Stimulated activated CD4-positive, alpha-beta T cell treated with anti-CD3 and anti-CD28 coated beads, Interleukin-12 subunit alpha, Interleukin-12 subunit beta, amount 100 ng/mL, for 48 hours (primary cell): ENCODE data around the gene BACH2.

Source experiments
- DNase-seq, 3 donors: peaks; one replicate each; pipeline ENCODE4 v3.0.0-alpha.2; 2020; ENCODE audit warnings: low read depth in 2 of 3, low spot score in 1 of 3

The BACH2 gene

DNA sequence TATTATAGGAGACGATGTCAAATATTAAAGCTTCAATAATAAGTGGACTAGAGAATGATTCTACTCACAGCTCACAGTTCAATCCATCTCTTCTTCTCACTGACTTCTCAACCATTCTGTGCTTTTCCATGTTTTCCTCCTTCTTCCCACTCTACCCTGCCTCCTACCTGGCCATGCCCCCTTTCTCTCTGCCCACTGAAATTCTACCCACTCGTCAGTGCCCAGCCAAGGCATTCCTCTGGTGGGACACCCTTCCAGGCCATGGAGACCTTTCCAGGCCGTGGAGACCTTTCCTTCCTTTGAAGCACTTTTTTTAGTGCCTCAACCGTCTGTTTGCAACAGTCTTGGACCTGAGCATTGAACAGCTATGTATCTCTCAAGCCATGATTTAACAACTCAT lies 18.5 kb downstream of the BACH2 start:
- DNase-seq, result no peak

DNA sequence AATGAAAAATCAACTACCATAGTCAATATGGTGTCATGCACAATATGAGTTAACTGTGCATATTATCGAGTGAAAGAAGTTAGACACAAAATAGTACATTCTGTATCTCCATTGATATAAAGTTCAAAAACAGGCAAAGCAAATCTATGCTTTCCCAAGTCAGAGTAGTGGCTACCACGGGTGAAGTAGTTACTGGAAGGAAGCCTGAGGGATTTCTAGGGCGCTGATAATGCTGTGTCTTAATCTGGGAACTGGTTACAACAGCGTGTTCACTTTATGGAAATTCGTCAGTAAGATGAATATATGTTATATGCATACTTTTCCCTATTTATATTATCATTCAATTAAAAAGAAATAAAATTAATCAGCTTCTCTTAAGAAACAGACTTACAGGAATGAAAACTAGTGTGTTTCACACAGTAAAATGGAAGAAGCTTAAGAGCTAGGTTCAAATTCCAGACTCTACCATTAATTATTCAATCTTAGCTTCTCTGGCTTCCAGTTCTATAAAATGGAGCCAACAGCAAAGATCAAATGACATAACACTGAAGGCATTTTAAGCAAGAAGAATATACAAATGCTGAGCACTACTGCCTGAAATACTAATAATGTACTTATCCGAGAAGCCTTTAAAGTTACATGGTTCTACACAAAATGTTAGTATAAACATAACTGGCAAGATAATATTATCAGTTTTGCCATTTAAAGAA lies 19.2 kb downstream of the BACH2 start:
- DNase-seq, result no peak

DNA sequence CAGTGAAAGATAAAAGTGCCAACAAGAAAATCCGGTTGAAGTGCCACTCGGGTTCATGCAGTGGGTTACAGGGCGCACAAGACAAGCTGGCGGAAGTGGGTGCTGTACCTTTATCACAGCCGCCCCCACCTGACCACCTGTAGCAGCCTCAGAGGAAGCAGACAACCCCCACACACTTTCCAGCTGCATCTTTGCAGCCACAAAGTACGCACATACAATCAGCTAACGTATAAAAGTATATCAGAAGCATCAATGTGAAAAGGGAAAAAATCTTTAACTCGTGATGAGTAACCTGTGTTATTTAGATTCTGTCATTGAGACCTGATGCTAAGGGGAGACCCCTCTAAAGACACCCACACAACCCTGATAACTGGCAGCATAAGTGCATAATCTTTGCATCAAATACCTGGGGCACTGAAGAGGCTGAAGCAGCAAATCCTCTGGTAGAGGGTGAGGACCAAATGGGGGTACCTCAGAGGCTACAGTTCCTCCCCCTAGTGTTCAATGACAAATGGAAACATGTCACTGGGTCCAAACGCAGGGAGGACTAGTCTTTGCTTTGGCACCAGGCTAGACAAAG lies 22.1 kb downstream of the BACH2 start:
- peak; percentile 81 to 90 (median 84) for DNase-seq

DNA sequence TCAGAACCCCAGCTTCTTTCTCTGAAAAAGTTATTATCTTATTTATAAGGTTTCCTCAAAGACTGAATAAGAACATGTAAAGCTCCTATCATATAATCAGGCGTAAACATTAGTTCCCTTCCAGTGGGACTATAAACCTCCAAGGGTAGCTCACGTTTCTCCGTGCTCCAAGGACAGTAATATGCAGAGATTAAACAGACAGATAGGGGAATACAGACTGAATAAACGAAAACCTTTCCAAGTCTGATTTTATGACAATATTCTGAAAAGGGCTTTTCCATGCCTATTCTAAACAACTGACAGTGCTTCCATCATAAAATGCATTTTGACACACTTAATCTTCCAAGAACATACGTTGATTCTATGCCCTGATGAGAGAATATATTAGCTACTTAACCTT lies 22.8 kb downstream of the BACH2 start:
- DNase-seq, result no peak

DNA sequence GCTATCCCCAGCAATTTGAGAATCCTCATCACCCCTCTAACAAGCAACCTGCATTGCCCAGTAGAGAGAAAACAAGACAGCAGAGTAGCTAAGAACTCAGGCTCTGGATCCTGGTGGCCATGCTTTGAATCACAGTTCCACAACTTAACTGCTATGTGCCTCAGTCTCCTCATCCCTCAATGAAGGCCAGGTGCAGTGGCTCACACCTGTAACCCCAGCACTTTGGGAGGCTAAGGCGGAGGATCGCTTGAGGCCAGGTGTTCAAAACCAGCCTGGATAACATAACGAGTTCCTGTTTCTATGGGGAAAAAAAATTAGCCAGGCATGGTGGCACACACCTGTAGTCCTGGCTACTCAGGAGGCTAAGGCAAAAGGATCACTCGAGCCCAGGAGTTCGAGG lies 23.7 kb downstream of the BACH2 start:
- DNase-seq, result no peak

DNA sequence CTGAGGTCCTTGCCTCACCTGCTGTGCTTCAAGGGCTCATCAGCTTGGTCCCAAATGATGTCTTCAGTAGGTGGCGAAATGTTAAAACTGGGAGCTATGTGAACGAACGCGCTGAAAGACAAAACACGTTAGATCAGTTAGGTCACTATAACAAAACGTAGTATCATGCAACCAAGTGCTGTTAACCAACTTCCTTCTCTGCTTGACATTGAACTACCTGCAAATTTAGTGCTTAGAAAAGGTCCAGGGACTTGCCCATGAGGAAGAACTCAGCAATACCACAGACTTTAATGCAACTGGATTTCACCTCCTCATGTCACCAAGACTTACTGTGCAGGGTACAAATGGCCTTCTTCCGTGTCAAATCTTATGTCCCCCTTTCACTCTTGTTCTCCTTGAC lies 24.8 kb downstream of the BACH2 start:
- no peak for DNase-seq

DNA sequence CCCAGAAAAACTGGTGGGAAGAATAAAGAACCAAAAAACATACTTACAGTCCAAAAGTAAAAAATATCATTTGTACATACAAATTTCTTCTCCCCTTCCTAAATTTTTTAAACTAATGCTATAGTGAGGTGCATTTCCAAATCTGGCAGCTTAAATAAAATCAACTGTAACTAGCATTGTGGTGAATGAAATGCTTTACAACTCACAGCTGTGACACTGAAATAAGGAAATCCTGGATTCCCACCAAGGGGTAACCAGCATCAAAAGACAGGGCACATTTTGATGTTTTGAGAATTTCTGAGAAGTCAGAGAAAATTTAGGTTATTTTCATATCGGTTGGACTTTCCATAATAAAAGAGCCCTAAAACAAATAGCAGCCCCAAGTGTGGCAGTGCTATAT lies 27.3 kb downstream of the BACH2 start:
- no peak for DNase-seq

DNA sequence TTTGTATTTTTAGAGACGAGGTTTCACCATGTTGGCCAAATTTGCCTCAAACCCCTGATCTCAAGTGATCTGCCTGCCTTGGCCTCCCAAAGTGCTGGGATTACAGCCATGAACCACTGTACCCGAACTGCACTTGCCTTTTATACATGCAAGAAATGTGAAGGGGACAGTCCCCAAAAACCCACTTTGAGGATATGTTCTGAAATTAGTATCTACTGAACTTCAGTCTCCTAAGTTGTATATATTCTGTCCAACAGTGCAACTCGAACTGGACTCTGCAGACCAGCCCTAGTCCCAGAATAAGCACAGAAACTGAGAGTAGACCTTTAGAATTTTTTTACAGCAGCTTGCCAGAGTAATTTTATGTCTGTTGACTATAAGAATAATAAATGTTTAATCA lies 28.5 kb downstream of the BACH2 start:
- no peak for DNase-seq

DNA sequence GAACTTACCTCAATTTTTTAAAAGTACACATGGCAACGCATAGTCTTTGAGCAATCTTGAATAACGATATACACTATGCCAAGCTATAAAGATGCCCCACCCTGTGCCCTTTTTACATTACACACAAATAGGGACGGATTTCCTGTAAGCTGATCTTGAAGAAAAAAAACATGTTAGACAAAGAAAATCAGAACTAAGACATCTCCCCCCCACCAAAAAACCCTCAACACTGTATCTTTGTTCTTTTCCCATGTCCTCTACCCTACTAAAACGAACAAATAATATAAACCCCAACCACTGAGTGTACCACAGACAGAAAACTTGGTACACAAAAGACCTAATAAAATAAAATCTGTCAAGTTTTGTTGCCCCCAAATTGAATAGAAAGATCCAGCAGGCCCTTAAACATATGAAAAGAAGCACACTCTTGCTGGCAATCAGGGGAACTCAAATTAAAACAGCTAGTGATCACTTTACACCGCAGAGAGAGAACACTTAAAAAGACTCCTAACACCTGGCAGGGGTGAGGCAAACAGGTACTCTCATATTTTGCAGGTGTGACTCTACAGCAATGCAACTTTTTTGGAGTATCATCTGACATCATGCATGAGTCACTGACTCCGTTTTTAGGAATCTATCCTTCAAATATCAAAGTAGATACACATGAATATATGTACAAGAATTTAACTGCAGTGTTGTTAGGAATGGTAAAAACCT lies 29.6 kb downstream of the BACH2 start:
- DNase-seq, result no peak

DNA sequence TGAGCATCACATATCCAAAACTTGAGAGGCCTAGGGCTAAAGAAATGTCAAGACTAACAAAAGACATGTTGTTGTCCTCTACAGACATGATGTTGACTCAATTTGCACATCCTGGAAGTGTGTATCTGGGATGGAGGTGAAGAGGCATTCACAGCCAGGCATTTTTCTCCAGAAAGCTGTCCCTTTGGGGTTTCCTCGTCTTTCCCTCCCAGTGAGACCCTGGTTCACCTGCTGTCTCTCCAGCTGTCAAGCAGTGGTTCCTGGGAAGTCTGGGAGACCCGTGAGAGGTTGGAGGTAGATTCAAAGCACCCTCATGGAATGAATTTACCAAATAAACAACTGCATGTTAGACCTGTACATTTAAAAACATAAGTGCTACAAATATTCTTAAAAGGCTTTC lies 32.1 kb downstream of the BACH2 start:
- DNase-seq, result no peak

DNA sequence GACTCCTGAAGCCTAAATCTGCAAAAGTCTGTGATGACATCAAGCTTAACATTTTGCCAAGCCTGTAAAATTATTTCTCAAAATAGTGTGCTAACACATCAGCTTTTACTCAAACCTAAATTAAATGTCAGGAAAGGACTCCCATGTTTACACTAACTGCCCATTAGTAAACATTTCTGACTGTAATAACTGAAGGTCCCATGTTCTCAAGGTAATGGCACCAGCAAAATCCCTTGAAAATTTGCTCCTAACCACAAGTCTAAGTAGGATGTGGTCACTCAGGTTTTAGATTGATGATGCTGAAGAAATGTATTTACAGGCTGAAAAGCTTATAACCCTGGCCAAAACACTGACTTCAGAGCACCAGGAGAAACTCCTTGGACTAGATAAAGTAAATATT lies 33.0 kb downstream of the BACH2 start:
- no peak for DNase-seq

DNA sequence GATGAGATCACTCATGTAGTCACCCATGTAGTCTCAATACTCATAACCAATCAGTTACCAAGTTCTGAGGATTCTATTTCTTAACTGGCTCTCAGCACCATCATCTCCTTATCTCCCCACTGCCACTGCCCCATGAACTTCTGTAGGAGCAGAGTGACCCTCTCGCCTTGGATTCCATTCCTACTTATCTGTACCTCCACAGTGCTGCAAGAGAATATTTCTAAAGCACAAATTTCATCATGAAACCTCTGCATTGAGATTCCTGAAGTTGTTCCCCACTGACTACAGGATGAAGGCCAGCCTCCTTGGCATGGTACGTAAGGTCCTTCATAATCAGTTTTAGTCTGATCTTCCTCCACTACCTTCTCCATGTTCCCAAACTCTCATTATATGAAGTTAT lies 34.8 kb downstream of the BACH2 start:
- DNase-seq, result no peak

DNA sequence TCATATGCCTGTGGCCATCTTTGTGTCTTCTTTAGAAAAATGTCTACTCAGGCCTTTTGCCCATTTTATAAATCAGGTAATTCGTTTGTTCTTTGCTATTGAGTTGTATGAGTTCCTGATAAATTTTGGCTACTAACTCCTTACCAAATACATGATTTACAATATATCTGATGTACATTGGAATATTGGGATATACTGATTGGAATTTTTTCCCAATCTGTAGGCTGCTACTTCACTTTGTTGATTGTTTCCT lies 39.2 kb downstream of the BACH2 start:
- no peak for DNase-seq

DNA sequence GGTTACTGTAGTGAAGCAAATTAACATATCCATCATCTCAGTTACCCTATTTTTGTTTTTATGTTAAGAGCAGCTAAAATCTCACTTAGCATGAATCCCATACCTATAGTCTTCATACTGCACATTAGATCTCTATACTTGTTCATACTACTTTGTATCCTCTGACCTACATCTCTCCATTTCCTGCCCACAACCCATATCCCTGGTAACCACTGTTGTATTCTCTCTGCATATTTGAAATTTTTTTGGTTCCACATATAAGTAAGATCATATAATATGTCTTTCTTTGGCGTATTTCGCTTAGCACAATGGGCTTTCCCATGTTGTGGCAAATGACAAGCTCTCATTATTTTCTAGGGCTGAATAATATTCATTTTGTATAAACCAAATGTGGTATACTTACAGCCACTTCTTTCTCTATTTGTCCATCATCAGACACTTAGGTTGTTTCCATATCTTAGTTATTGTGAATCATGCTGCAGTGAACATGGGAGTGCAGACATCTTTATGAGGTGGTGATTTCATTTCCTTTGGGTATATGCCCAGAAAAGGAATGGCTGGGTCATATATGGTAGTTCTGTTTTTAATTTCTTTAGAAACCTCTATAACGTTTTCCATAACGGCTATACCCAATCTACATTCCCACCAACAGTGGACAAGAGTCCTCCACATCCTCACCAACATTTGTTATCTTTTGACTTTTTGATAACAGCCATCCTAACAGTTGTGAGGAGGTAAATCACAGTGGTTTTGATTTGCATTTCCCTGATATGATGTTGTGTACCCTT lies 39.8 kb downstream of the BACH2 start:
- DNase-seq, result no peak

DNA sequence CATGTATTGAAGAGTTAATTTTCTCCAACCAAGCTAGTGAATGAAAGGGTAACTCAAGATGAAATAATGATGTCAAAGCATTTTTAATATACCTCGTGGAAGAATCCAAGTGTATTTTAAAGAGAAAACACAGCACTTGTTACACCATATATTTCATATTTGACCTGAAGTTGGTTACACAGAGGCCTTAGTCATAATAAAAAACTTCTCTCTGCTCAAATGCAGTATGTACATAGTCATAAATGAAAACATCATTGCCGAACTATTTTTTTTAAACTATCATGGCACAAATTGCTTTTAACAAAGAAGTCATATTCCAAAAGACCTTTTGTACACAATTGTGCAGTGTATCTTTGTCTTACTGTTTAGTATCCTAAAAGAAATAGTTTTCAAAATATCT lies 43.0 kb downstream of the BACH2 start:
- DNase-seq, result no peak

DNA sequence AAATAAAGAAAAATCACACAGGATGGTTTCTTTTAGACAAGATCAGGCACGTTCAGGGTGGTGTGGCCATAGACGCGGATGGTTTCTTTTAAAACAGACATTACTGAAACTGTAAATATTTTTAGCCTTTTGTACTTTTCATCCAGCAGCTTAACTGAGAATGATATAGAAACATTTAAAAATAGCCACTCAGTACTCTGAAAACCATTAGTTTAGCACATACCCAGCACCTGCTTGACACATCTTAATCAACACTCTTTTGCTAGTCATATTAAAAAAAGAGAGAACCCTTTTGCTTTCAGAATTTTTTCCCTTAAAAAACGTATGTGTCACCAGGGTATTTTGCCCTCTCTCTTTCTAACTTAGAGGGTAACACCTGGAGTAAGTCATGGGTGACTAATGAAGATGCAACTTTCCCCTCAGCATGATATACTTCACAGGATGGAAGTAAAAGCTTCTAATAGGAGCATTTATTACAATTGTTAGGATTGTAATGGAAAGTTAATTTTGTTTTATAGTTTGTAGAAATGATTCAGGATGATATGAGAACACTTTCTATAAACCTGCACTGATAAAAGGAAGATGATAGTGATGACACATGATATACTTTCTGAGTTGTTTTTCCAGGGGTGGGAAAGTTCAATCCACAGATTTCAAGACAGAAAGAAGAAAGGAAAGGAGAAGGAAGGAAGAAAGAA lies 45.2 kb downstream of the BACH2 start:
- no peak for DNase-seq

DNA sequence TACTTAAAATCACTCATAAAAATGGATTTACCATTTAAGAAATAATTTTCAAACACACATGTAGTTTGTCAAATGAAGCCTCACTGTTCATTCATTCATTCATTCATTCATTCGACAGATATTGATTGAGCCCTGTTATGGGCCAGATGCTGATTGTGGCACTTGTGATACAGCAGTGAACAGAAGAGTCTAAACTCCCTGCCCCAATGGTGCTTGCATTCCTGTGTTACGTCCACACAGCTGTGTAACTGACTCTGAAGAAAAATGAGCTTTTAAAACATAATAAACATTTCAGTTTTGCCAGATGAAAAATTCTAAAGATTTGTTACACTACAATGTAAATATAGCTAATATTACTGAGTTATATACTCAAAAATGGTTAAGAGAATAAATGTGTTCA lies 46.2 kb downstream of the BACH2 start:
- no peak for DNase-seq

DNA sequence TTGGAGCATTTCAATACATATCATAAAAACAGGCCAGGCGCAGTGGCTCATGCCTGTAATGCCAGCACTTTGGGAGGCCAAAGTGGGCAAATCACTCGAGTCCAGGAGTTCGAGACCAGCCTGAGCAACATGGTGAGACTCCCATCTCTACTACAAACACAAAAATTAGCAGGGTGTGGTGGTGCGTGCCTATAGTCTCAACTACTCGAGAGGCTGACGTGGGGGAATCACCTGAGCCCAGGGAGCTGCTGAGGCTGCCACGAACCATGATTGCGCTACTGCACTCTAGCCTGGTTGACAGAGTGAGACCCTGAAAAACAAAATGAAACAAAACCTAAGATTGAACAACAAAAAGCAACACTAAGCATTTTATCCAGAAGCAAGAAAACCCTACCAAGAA lies 47.2 kb downstream of the BACH2 start:
- peak in 2 of 3 donors; percentile 36 to 42 for DNase-seq

DNA sequence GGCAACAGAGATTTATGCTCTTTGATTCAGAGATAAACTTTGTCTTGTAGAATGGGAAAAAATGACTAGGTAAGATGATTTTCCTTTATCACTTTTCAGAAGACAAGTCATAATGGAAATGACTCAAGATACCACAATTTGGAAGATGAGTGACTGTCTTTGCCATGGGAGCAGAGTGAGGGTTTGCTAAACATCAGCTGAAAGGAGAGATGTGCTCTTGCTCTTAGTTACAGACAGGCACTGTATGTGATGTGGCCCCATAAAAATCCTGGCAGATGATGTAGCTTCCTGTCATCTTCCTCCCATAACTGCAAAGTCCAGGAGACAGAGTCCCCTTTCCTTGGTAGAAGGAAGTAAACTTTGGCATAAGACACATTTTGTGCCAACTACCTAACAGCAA lies 47.6 kb downstream of the BACH2 start:
- peak in 1 of 3 donors; percentile 42 for DNase-seq

DNA sequence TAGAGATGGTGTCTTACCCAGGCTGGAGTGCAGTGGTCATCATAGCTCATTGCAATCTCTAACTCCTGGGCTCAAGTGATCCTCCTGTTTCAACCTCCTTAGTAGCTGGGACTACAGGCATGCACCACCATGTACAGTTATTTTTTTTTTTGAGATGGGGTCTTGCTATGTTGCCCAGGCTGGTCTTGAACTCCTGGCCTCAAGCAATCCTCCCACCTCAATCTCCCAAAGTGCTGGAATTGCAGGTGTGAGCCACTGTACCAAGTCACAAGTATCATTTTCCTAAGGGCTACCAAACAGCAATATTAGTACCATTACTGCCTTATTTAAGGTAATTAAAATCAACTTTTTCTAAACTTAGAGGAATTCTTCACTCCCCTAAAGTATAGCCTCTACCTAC lies 49.4 kb downstream of the BACH2 start:
- no peak for DNase-seq

DNA sequence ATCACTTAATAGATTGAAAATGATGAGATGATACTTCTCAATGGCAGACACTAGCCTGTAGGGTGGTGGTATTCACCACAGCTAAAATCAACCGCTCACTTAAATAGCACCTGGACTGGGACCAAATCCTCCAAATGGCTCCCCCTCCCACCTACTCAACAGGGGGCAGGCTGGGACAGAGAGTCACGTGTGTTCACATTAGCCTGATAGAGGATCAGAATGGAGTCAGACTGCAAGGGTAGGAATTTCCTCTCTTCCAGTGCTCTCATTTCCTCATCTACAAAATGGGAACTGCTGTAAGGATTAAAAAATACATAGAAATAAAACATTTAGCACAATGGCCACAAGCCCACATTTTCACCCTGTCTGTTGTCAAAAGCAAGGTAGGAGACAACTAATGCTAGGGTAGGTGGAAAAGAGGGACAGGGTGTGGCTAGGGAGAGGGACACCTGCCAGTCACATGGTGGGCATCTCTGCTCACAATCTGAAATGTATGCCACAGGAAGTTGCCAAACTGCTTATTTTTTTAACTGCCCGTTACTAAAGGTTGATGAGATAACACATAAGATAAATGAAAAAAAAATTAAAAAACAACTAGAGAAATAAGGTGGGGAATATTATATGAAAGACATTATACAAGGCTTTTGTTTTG lies 55.3 kb downstream of the BACH2 start:
- DNase-seq, result no peak
